Glomerular visceral epithelial cell (primary cell): ENCODE results near the gene OVOL1.
A peak's percentile ranks its signal among the peaks of the same experiment; 100 is the strongest.
"Not testable (repeated sequence)": the region's sequence is repeated elsewhere in the genome, so short reads cannot be mapped to it uniquely, and the experiment has no call there.

Experiments
- DNase-seq: peaks from one replicate; pipeline ENCODE4 v3.0.0-alpha.2; 2016; ENCODE audit errors: extremely low spot score

OVOL1 gene

DNA sequence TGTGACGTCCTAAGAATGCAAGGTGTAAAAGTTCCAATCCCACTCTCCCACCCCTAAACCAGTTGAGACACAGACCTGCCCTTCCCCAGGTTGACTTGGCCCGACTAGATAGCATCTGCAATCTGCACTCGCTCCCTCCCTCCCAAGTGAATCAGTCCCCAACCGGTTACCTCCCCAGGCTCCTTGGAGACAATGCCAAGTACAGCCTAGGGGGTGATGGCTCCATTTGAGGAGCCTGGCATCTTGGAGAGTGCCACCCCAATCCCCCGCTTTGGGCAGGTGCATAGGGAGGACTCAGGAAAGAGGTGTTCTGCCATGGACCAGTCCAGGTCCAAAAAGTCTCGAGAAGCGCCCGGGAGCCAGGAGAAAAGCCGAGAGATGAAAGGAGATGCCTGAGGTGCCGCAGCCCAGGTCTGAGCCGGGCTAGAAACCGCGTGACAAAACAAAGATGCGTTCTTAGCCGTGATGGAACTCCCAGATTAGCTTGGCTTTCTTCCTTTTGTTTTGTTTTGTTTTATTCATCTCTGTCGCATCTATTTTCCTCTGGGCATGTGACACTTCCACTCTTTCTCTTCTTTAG lies 28.2 kb downstream of the OVOL1 start:
- DNase-seq, result no peak

DNA sequence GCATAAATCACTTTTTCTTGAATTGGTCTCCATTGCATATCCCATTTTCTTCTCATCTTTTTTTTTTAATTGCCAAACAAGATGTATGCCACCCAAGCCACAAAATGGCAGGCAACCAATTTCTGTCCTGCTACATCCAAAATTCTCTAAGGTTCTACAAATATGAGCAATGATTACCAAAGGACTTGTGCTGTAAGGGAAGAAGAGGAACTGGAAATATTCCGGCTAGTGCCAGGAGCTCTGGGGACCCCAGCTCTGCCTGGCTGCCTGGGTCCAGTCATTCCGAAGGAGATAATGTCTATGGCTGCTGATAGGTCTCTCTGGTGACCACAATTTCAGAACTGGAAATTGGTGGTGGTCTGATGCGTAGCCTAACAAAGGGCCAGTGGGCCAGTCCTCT lies 29.8 kb downstream of the OVOL1 start:
- DNase-seq, result no peak

DNA sequence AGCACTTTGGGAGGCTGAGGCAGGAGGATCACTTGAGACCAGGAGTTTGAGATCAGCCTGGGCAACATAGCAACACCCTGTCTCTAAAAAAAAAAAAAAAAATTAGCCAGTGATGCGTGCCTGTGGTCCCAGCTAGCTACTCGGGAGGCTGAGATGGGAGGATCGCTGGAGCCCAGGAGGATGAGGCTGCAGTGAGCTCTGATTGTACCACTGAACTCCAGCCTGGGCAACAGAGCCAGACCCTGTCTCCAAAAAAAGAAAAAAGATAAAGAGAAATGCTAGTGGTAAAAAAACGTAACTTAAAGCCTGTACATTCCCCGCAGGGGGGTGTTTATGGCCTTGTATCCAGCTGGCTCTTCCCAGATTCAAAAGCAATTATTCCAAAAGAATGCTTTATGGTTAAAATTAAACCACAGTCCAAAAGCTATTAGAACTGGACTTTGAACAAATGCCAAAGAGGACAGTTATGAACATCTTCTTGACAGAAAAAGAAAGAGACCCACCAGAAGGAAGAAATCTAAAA lies 30.5 kb downstream of the OVOL1 start:
- peak; percentile 22 for DNase-seq

DNA sequence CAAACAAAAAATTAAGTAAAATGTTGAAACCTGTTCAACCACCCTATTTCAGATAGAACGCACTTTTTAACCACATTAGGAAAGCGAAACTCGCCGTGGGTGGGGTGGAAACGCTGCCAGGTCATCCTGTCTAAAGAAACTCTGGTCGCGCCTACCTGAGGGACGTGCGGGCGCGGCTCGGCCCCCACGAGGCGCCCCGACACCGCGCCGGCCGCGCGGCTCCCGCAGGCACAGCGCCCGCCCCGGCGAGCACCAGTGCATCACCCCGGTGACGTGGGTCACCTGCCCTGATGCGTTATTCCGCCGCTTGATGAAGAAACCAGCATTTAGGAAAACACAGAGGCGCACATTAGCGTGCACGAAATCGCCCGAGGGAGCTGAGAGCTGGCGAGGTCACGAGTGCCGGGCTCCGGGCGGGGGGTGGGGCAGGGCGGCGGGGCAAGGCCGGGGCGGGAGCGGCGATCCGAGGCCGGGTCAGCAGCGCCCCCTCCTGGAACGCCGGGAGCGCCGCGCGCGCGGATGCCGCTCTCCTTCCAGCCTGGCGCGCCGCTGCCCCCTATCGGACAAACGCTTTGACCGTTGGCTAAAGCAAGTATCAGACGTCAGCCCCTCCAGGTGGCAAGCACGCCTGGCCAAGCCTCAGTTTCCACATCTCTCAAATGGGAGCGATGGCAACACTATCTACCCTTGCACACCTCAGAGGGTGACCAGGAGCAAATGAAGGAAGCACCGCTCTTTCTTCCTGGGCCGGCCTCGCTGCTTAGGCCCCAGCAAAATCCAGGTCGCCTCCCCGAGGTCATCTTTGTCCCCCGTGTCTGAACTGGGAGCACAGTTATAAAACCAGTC lies 31.2 kb downstream of the OVOL1 start:
- DNase-seq, result peak; percentile 86

DNA sequence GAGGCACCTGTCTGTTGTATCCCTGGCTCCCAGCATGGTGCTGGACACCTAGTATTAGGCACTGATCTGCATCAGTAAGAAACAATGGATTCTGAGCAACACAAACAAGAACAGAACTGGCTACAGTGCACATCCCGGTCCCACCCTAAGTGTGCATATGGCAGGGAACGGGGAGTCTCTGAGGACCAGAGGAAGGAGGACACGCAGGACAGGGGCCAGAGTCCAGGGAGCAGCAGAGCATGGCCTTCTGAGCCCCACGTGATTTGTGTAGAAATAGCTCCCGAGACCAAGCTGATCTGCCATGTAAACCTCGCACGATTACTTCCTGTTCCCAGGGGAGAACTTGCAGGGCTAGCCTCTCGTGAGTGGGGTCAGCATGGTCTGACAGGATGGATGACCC lies 34.2 kb downstream of the OVOL1 start:
- no peak for DNase-seq

DNA sequence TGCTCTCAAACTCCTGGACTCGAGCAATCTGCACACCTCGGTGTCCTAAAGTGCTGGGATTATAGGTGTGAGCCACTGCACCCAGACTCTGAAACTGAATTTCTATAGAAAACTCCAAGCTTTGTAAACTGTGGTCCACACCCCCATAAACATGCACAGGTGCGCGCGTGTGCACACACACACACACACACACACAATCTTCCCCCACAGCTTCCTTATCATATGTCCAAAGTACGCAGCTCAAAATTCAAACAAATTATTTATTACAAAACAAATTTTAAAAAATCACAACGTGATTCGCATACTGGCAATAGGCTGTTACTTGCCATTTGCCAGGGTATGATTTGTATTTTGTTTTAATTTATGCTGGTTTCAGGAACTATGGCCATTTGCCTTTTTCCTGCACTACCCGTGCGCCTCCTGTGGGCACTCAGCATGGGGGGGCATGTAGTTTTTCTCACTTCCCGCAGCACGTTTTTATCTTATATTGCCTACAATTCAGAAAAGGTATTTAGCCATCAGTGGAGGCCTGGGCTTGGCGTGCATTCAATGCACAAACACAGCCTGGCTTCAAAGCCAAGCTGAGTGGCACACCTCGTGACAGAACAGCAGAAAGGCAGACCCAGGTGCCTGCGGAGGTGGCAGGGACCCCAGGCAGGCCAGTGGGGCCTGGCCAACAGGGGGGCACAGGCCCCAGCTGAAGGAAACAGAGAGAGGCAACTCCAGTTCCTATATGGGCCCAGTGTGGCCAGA lies 36.1 kb downstream of the OVOL1 start:
- no peak for DNase-seq

DNA sequence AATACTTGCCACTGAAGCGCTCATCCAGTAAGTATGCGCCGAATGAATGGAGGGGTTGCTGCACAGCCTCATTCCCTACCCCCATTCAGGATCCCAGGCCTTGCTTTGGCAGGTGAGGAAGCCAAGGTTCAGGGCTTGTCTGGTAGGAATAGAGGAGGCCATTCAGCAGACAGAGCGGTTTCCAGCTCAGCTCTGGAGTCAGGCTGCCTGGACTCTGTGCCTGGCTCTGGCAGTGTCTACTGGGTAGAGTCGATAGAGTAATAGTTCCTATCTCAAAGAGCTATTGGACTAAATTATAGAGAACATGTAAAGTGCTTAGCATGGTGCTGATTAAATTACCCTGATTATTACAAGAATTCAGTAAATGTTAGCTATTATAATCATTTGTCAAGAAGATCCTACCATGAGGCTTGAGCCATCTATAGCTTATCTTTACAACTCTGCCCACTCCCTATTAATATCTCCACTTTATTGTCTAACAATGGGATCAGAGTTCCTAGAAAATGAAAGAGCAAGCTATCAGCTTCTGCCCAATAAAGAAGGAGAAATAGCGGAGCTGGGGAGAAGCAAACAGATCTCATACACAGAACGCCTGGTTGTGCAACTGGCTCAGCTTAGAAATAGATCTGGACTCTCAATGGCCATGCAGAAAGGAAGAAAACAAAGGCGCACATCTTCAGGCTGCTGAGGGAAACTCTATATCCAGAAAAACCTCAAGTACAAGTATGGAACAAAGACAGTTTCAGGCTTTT lies 40.3 kb downstream of the OVOL1 start:
- DNase-seq, result no peak

DNA sequence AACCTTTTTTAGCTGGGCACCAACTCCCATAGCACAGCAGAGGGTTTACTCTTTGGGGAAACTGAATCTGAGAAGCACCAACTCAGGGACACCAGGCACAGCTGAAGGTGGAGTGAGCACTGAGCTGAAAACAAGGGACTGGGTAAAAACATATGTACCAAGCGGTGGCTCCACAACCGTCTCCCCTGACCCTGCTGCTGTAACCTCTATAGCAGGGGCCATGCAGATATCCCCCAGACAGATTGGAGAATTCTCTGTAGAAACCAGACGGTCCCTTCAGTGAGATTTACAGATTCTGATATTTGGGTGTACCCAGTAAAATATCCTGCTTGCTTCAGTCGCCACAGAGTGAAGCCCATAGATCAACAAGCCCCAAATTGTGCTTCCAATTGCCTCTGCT lies 42.6 kb downstream of the OVOL1 start:
- no peak for DNase-seq

DNA sequence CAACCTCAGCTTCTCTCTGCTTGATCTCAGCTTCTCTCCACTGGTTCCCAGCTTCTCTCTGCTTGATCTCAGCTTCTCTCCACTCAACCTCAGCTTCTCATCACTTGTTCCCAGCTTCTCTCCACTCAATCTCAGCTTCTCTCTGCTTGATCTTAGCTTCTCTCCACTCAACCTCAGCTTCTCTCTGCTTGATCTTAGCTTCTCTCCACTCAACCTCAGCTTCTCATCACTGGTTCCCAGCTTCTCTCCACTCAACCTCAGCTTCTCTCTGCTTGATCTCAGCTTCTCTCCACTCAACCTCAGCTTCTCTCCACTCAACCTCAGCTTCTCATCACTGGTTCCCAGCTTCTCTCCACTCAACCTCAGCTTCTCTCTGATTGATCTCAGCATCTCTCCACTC lies 45.4 kb downstream of the OVOL1 start:
- DNase-seq, result not testable (repeated sequence)

DNA sequence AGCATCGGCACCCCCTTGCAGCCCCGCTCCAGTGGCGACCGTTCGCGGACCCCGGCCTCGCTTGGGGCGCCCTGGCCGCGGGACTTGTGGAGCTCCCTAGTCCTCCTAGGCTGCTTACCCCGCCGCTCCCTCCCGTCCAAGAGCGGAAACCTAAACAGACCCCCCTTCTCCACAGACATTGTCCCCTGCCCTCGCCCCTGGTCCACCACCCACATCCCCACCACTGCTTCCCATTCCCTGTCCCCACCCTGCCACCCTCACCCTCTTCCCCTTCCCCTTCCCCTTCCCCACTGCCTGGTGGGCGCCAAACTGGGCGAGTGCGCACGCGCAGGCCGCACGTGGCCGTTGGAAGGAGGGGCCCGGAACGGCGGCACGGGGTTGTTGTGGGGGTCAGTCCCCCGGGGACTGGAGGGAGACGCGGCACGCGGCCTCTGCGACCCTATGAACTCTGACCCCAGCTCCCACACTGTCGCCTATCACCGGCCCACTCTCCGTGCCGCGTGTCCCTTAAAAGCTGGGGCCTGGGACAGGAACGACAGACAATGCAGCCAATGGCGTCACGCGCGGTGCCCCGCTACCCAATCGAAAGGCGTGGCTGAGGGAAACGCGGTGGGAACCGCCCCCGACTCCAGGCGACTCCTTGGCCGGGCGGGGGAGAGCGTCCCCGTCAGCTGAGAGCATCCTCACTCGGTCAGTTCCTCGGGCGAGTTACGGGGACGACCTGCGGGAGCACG lies 46.6 kb downstream of the OVOL1 start, which contains the start of gene SNX32:
Gene SNX32 (plus strand): TSS at position 667 of the 734 bp plus-strand sequence. CDS start 103 bp downstream, outside the sequence.
- DNase-seq, result peak; percentile 41

DNA sequence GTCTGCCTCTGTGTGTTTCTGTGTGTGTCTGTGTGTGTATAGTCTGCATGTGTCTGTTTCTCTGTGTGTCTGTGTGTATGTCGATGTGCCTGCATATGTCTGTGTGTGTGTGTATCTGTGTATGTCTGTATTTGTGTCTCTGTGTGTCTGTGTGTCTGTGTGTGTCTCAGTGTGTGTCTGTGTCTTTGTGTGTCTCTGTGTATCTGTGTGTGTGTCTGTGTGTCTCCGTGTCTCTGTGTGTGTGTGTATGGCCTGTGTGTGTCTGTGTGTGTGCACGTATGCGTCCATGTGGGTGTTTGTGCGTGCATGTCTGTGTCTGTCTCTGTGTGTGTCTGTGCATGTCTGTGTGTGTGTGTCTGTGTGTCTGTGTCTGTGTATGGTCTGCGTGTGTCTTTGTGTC lies 47.3 kb downstream of the OVOL1 start:
- no peak for DNase-seq

DNA sequence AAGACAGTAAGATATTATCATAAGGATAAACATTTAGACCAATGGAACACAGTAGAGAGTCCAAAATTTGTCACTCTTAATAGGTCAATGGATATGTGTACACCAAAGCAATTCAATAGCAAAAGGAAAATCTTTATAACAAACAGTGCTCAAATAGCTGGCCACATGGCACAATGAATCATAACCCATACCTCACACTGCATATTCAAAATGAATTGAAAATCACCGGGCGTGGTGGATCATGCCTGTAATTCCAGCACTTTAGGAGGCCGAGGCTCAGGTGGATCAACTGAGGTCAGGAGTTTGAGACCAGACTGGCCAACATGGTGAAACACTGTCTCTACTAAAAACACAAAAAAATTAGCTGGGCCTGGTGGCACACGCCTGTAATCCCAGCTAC lies 55.3 kb downstream of the OVOL1 start:
- no peak for DNase-seq

DNA sequence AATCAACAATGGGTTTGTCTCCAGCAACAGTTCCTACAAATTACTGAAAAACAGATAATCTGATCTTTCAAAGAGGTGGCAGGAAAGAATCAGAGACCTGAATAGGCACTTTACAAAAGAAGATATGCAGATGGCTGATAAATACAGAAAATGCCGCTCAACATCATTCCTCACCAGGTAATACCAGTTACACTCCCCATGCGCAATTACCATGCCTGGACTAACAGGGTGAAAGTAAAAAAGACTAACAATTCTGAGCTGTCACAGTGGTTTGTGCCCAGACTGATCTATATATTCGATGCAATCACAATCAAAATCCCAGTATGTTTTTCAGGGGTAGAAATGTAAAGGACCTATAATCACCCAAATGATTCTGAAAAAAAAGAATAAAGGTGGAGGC lies 56.9 kb downstream of the OVOL1 start:
- DNase-seq, result no peak

DNA sequence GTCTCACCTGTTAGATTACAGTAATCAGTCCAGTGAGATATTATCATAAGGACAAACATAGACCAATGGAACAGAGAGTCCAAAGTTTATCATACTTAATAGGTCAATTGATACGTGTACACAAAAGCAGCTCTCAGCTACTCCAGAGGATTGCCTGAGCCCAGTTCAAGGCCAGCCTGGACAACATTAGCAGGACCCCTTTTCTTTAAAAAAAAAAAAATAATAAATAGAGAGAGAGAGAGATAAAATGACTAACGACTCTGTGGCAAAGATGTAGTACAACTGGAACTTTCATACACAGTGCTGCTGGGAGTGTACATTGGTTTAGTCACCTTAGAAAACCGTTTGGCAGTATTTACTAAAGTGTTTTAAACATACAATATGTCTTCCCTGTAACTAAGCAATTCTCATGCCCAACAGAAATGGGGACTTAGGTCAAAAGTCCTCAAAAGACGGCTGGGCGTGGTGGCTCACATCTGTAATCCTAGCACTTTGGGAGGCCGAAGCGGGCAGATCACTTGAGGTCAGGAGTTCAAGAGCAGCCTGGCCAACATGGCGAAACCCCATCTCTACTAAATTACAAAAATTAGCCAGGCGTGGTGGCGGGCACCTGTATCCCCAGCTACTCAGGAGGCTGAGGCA lies 57.5 kb downstream of the OVOL1 start:
- no peak for DNase-seq
